ENCODE measurements around the gene HDDC3. TPM values are rescaled to one million over a fixed set of nuclear protein-coding genes. Genes with fewer than 3 reads are reported as not detected.

Gene HDDC3
- total and polyA plus RNA-seq, 2 experiments from 2014 or later, result 9.7 to 11.1 TPM

DNA sequence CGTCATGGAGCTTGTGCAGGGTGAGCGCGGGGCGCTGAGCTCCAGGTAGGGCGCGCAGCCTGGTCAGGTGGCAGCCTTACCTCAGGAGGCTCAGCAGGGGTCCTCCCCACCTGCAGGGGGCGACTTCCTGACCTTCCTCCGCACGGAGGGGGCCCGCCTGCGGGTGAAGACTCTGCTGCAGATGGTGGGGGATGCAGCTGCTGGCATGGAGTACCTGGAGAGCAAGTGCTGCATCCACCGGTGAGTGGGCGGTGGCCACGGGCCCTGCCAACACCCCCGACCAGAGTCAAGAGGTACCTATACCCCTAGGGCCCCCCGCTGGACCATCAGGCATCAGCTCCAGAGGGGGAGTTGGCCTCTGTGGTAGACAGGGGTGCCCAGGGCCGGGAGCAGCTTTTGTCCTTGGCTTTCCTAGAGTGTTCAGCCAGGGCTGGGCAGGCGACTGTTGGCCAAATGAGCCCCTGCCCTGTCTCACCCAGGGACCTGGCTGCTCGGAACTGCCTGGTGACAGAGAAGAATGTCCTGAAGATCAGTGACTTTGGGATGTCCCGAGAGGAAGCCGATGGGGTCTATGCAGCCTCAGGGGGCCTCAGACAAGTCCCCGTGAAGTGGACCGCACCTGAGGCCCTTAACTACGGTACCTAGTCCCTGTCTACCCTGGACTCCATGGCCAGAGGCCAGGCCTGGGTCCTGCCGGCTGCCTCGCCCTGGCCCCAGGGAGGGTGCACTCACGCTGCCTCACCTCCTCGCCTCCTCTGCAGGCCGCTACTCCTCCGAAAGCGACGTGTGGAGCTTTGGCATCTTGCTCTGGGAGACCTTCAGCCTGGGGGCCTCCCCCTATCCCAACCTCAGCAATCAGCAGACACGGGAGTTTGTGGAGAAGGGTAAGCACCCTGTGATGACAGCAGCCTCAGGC is 38.9 kb downstream of the HDDC3 start:
- Histone ChIP-seq H3K79me2 (ENCODE audit: insufficient read depth) (no peaks in the 10 kb centered on the region), H3K27ac (no peak overlapping the region), H3F3A (ENCODE audit: insufficient read depth) (no peaks in the 10 kb centered on the region), H3K9me3 (ENCODE audit: low read depth) (no peaks in the 10 kb centered on the region), H3K4me1 (ENCODE audit: insufficient read depth) (no peaks in the 10 kb centered on the region), H3K9ac (no peak overlapping the region), H3K36me3 (ENCODE audit: low read depth) (no peaks in the 10 kb centered on the region), H3K27me3 (replicated peaks; ENCODE audit: insufficient read depth) (no peaks in the 10 kb centered on the region), H3K4me3 (no peak overlapping the region), H3K4me2 (ENCODE audit: unreplicated experiment) (no peak overlapping the region), H2AFZ (no peak overlapping the region), H3K9me2 (ENCODE audit: insufficient read depth) (no peaks in the 10 kb centered on the region), H4K20me1 (ENCODE audit: insufficient read depth) (no peaks in the 10 kb centered on the region)
- no peak for DNase-seq
- 92 to 94% methylated on average over 32 to 33 of the region's 33 CpGs for WGBS, 2 experiments (ENCODE audit: low coverage in 1 of 2, low lambda C conversion rate in 2 of 2, missing lambda C conversion rate in 2 of 2)
- TF ChIP-seq EZH2 (IDR thresholded peaks at IDR 0.05; ENCODE audit: insufficient read depth, poor library complexity, severe bottlenecking) (no peak), EZH2phosphoT487 (IDR thresholded peaks at IDR 0.05; ENCODE audit: insufficient read depth, low read depth) (no peak)
- in situ Hi-C loops (cut with MboI), result loop anchor here (25.0 kb wide), 1 partner anchor 581 kb away; no protein-coding TSS in a partner anchor

GRCh38 chr15:90892498-90893174 is 39.7 kb downstream of the HDDC3 start:
- Histone ChIP-seq H3K36me3 (ENCODE audit: low read depth) (no peaks in the 10 kb centered on the region), H3K27me3 (replicated peaks; ENCODE audit: insufficient read depth) (no peaks in the 10 kb centered on the region), H2AFZ (no peak overlapping the region), H3K9me2 (ENCODE audit: insufficient read depth) (no peaks in the 10 kb centered on the region), H3K9me3 (ENCODE audit: low read depth) (no peaks in the 10 kb centered on the region), H3K4me2 (ENCODE audit: unreplicated experiment) (no peak overlapping the region), H3K4me1 (ENCODE audit: insufficient read depth) (no peaks in the 10 kb centered on the region), H4K20me1 (ENCODE audit: insufficient read depth) (no peaks in the 10 kb centered on the region), H3K27ac (no peak overlapping the region), H3K4me3 (no peak overlapping the region), H3K9ac (no peak overlapping the region), H3K79me2 (ENCODE audit: insufficient read depth) (no peaks in the 10 kb centered on the region), H3F3A (ENCODE audit: insufficient read depth) (no peaks in the 10 kb centered on the region)
- in situ Hi-C loops (cut with MboI), result loop anchor here (25.0 kb wide), 1 partner anchor 580 kb away; no protein-coding TSS in a partner anchor
- no peak for TF ChIP-seq EZH2 (IDR thresholded peaks at IDR 0.05; ENCODE audit: insufficient read depth, poor library complexity, severe bottlenecking)
- no peak for TF ChIP-seq EZH2phosphoT487 (IDR thresholded peaks at IDR 0.05; ENCODE audit: insufficient read depth, low read depth)
- no peak for DNase-seq
- WGBS, 2 experiments (ENCODE audit: low coverage in 1 of 2, low lambda C conversion rate in 2 of 2, missing lambda C conversion rate in 2 of 2), result 96 to 97% methylated on average over 27 to 29 of the region's 29 CpGs

DNA sequence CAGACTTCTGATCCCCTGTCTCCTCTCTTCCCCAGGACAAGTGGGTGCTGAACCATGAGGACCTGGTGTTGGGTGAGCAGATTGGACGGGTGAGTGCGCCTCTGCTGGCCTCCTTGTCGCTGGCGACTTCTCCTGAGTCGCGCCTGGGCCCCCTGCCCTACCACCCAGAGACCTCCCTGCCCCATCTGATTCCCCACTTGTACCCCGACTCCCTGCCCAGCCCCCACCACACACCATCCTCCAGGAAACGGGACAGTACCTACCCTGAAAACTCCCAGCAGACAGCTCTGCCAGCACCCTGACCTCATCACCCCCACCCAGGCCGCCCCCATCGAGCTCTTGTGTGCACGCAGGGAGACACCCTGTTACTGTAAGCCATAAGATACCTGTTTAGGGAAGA is 40.3 kb downstream of the HDDC3 start:
- Histone ChIP-seq H3K4me3 (no peak overlapping the region), H3K4me1 (ENCODE audit: insufficient read depth) (no peaks in the 10 kb centered on the region), H3K79me2 (ENCODE audit: insufficient read depth) (no peaks in the 10 kb centered on the region), H3K9me2 (ENCODE audit: insufficient read depth) (no peaks in the 10 kb centered on the region), H3F3A (ENCODE audit: insufficient read depth) (no peaks in the 10 kb centered on the region), H3K9me3 (ENCODE audit: low read depth) (no peaks in the 10 kb centered on the region), H2AFZ (no peak overlapping the region), H3K36me3 (ENCODE audit: low read depth) (no peaks in the 10 kb centered on the region), H3K27ac (no peak overlapping the region), H3K27me3 (replicated peaks; ENCODE audit: insufficient read depth) (no peaks in the 10 kb centered on the region), H3K9ac (no peak overlapping the region), H4K20me1 (ENCODE audit: insufficient read depth) (no peaks in the 10 kb centered on the region), H3K4me2 (ENCODE audit: unreplicated experiment) (no peak overlapping the region)
- no peak for DNase-seq
- TF ChIP-seq EZH2 (IDR thresholded peaks at IDR 0.05; ENCODE audit: insufficient read depth, poor library complexity, severe bottlenecking) (no peak), EZH2phosphoT487 (IDR thresholded peaks at IDR 0.05; ENCODE audit: insufficient read depth, low read depth) (no peak)
- 92 to 98% methylated on average over 6 to 11 of the region's 11 CpGs for WGBS, 2 experiments (ENCODE audit: low coverage in 1 of 2, low lambda C conversion rate in 2 of 2, missing lambda C conversion rate in 2 of 2)
- in situ Hi-C loops (cut with MboI), result loop anchor here (25.0 kb wide), 1 partner anchor 580 kb away; no protein-coding TSS in a partner anchor

- Histone ChIP-seq H3K79me2 (ENCODE audit: insufficient read depth) (no peaks in the 10 kb centered on the region), H3K9ac (no peak overlapping the region), H3K9me2 (ENCODE audit: insufficient read depth) (no peaks in the 10 kb centered on the region), H3K9me3 (ENCODE audit: low read depth) (no peaks in the 10 kb centered on the region), H3K36me3 (ENCODE audit: low read depth) (no peaks in the 10 kb centered on the region), H3K4me3 (no peak overlapping the region), H3K27me3 (replicated peaks; ENCODE audit: insufficient read depth) (no peaks in the 10 kb centered on the region), H3F3A (ENCODE audit: insufficient read depth) (no peaks in the 10 kb centered on the region), H4K20me1 (ENCODE audit: insufficient read depth) (no peaks in the 10 kb centered on the region), H3K27ac (no peak overlapping the region), H3K4me1 (ENCODE audit: insufficient read depth) (no peaks in the 10 kb centered on the region), H2AFZ (no peak overlapping the region), H3K4me2 (ENCODE audit: unreplicated experiment) (no peak overlapping the region)
- no peak for DNase-seq
- in situ Hi-C loops (cut with MboI), result loop anchor here (25.0 kb wide), 1 partner anchor 579 kb away; no protein-coding TSS in a partner anchor
- TF ChIP-seq EZH2 (IDR thresholded peaks at IDR 0.05; ENCODE audit: insufficient read depth, poor library complexity, severe bottlenecking), result no peak
- TF ChIP-seq EZH2phosphoT487 (IDR thresholded peaks at IDR 0.05; ENCODE audit: insufficient read depth, low read depth), result no peak
- 87 to 89% methylated on average over 8 of the region's 8 CpGs for WGBS, 2 experiments (ENCODE audit: low coverage in 1 of 2, low lambda C conversion rate in 2 of 2, missing lambda C conversion rate in 2 of 2)
Observed at GRCh38 chr15:90891346-90891949, 40.9 kb downstream of the HDDC3 start.
